Muscle layer of colon (tissue), 2 donors: ENCODE measurements around the gene ZBED3.
A peak's percentile ranks its signal among the peaks of the same experiment; 100 is the strongest.
"Not testable (repeated sequence)": the region's sequence is repeated elsewhere in the genome, so short reads cannot be mapped to it uniquely, and the experiment has no call there.

ENCODE experiments used
- H3K27ac ChIP-seq: one replicate; pipeline ENCODE4 v1.7.0; 2013; ENCODE audit warnings: low read depth, mild to moderate bottlenecking, low read length, moderate library complexity
- H3K27me3 ChIP-seq, 2 donors: one replicate each; pipeline ENCODE4 v1.7.0; 2013; ENCODE audit warnings: low read length in 2 of 2, mild to moderate bottlenecking in 2 of 2; ENCODE audit not compliant: insufficient read depth in 2 of 2, control insufficient read depth in 1 of 2
- H3K36me3 ChIP-seq: one replicate; pipeline ENCODE4 v1.7.0; 2013; ENCODE audit warnings: mild to moderate bottlenecking, low read length; ENCODE audit not compliant: insufficient read depth
- H3K4me1 ChIP-seq: one replicate; pipeline ENCODE4 v1.7.0; 2013; ENCODE audit warnings: mild to moderate bottlenecking, low read length; ENCODE audit not compliant: insufficient read depth
- H3K4me3 ChIP-seq, 2 donors: one replicate each; pipeline ENCODE4 v1.7.0; 2013; ENCODE audit warnings: low read length in 2 of 2, low read depth in 1 of 2, mild to moderate bottlenecking in 1 of 2, moderate library complexity in 1 of 2
- H3K9ac ChIP-seq: one replicate; pipeline ENCODE4 v1.7.0; 2013; ENCODE audit warnings: low read length
- H3K9me3 ChIP-seq: one replicate; pipeline ENCODE4 v1.7.0; 2013; ENCODE audit warnings: mild to moderate bottlenecking, low read length
- donor health status: abdominal sarcoma.
- donor health status: Adenocarcinoma of cecum.

The ZBED3 gene

DNA sequence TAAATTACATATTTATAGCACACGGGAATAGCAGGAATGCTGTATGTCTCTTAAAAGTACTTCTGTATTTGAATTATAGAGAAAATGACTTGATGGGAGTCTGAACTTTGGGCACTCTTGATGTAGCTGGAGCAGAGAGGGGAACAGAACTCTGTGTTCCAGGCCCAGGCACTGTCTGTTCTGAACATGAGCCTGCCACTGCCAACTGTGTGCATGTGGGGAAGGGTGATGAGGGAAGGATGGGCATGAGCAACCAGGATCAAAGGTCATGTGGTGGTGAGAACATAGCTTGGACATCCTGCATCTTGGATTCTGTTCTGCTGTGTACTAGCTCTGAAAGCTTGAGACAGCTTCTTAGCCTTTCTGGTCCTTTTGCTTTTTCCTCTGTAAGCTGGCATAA is 16.4 kb upstream of the ZBED3 start:
- no peaks in the 10 kb centered on the region for H3K36me3 ChIP-seq
- no peak overlapping the region for H3K27ac ChIP-seq
- H3K9ac ChIP-seq, result no peak overlapping the region
- H3K4me3 ChIP-seq, result no peak overlapping the region
- H3K9me3 ChIP-seq, result no peaks in the 10 kb centered on the region
- H3K4me1 ChIP-seq, result no peaks in the 10 kb centered on the region
- H3K27me3 ChIP-seq, result no peaks in the 10 kb centered on the region

DNA sequence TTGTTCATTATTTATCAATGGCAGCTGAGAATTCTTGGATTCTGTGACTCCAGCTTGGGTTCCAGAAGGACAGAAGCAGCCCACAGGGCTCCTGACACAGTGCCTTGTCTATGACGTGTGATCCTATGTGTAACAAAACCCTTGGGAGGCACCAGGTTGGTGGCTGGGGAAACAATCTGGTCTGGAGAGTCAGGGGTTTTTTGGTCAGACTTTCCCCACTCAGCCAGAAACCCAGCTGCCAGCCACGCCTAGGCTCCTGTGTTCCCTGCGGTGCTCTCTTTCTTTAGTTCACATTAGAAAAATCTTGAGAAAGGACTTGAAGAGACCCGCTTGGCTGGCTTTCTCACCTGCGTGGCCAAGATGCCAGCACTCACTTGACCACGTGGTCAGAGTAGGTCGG is 15.5 kb upstream of the ZBED3 start:
- no peak overlapping the region for H3K27ac ChIP-seq
- H3K27me3 ChIP-seq, result no peaks in the 10 kb centered on the region
- no peaks in the 10 kb centered on the region for H3K9me3 ChIP-seq
- H3K4me3 ChIP-seq, result no peak overlapping the region
- no peaks in the 10 kb centered on the region for H3K4me1 ChIP-seq
- no peaks in the 10 kb centered on the region for H3K36me3 ChIP-seq
- no peak overlapping the region for H3K9ac ChIP-seq

DNA sequence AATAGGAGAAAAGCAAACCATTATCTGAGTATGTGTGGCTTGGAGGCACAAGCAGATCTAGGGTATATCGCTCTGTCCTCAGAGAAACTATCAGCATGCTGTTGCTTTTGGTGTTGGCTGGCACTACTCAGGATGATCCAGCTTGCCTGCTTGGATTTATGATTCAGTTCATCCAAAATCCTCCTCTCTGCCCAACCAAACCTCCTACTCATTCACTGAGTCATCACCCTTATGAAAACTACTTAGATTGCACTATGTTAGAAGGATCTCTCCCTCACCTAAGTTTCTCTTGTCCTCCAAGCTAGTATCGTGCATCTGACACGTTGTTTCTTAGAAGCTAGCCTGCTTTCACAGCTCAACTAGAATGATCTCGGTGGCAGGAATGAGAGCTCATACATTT is 14.2 kb upstream of the ZBED3 start:
- Histone ChIP-seq H3K4me1 (no peaks in the 10 kb centered on the region), H3K27me3 (no peaks in the 10 kb centered on the region), H3K27ac (no peak overlapping the region), H3K4me3 (no peak overlapping the region), H3K36me3 (no peaks in the 10 kb centered on the region), H3K9me3 (no peaks in the 10 kb centered on the region), H3K9ac (no peak overlapping the region)

DNA sequence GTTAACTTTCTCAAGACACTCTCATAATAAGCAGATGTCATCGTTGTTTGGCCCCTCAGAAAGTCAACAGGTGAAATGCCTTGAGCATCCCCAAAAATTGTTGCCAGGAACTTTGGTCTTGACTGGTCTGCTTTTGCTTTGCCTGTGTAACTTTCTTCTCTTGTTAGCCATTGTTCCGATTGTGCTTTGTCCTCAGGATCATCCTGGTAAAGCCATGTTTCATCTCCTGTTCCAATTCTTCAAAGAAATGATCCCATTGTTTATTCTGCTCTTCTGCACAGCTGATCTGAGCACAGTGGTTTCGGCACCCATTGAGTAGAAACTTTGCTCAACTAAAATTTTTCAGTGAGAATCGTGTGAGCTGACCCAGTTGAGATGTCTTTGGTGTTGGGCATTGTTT is 8.1 kb upstream of the ZBED3 start:
- H3K27me3 ChIP-seq, result no peaks in the 10 kb centered on the region
- H3K9me3 ChIP-seq, result no peaks in the 10 kb centered on the region
- no peak overlapping the region for H3K27ac ChIP-seq
- no peaks in the 10 kb centered on the region for H3K4me1 ChIP-seq
- no peaks in the 10 kb centered on the region for H3K36me3 ChIP-seq
- no peak overlapping the region for H3K9ac ChIP-seq
- no peak overlapping the region for H3K4me3 ChIP-seq

DNA sequence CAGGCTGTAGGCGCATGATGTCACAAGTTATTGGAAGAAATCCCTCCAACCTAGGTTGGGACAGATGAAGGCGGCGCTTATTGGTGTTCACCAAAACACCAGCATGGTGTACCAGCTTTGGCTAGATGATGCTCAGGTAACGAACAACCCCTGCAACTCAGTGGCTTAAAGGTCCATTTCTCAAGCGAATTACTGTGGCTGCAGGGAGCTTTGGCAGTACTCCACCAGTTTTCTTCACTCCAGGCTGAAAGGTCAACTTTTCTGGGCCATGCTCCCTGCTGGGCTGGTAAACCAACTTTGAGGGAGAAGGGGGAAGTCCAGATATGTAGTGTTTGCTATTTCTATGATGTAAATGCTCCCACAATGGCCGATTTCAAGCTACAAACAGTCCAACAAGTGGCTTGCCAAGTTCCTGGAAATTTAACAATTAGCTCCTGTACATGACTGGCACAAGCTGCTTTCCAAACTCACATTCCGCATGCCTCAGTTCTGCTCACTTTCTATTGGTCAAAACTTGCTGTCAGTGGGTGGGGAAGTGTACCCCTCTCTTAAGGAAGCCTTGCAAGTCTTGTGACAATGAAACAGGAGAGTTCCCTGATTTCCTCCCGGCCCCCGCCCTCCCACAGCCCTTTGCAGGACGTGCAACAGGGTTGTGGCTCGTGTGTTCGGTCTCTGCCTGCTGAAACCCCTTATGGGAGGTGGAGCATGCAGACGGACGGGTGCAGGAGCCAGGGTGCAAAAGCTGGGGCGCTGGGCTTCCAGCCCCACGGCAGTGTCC is 588 bp upstream of the ZBED3 start:
- H3K27me3 ChIP-seq, result no peaks in the 10 kb centered on the region
- peak overlapping the region; percentile 76 for H3K27ac ChIP-seq
- no peaks in the 10 kb centered on the region for H3K9me3 ChIP-seq
- peaks cover 7% of the 10 kb centered on the region for H3K36me3 ChIP-seq
- H3K9ac ChIP-seq, result peak overlapping the region; percentile 57
- peak overlapping the region; percentile 22 to 87 for H3K4me3 ChIP-seq
- H3K4me1 ChIP-seq, result peaks cover 19% of the 10 kb centered on the region

DNA sequence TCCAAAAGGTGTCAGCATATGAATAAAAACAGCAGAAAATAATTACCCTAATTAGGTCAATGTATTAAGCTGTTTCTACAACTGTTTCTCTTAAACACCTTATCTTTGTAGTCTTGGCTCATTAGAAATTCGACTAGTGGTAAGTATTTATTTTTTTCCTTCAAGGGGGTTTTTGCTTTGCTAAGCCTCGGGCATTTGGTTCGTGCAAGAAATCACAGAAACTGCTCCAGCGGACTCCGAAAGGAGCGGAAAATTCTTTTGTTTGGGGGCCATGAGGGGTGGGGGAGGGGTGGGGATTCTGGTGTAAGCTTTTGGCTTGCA is 757 bp downstream of the ZBED3 start:
- Histone ChIP-seq H3K36me3 (peaks cover 7% of the 10 kb centered on the region), H3K27ac (peak overlapping the region; percentile 76), H3K4me1 (peaks cover 19% of the 10 kb centered on the region), H3K4me3 (peak overlapping the region; percentile 22 to 87), H3K9me3 (no peaks in the 10 kb centered on the region), H3K9ac (peak overlapping the region; percentile 57), H3K27me3 (no peaks in the 10 kb centered on the region)

DNA sequence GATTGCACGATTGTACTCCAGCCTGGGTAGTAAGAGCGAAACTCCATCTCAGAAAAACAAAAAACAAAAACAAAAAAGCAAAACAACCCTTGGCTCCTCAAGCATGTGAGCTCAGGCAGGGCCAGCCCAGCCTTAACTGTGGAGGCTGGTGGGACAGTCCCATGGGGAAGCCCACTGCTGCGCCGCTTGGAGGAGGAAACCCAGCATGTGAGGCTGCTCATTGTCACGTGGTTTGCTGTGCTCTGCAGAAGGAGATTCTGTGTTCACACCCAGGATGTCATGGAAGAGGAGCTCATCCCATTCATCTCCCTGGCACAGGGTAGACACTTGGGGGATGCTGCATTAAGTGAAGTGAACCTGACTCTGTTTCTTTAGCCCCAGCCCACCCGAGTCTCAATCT is 4.0 kb downstream of the ZBED3 start:
- Histone ChIP-seq H3K36me3 (peaks cover 7% of the 10 kb centered on the region), H3K4me3 (no peak overlapping the region), H3K9ac (no peak overlapping the region), H3K4me1 (peaks cover 18% of the 10 kb centered on the region), H3K27ac (no peak overlapping the region), H3K9me3 (no peaks in the 10 kb centered on the region), H3K27me3 (no peaks in the 10 kb centered on the region)

DNA sequence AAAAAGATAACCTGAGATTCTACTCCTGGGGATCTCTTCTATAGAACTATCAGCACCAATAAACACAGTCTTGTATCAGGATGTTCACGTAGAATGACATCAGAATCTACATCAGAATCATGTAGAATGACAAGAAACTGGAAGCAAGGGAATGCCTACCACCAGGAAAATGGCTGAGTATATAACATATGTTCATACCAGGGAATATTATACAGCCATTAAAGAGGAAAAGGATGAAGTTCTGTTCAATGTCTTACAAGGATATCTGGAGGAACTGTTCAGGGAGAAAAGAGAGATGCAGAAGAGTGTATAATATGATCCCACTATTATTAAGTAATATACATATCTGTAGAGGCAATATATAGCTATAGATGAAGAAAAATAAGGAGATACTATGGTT is 4.8 kb downstream of the ZBED3 start:
- Histone ChIP-seq H3K27ac (no peak overlapping the region), H3K4me1 (peaks cover 14% of the 10 kb centered on the region), H3K27me3 (no peaks in the 10 kb centered on the region), H3K9me3 (no peaks in the 10 kb centered on the region), H3K9ac (no peak overlapping the region), H3K36me3 (peaks cover 7% of the 10 kb centered on the region), H3K4me3 (no peak overlapping the region)

DNA sequence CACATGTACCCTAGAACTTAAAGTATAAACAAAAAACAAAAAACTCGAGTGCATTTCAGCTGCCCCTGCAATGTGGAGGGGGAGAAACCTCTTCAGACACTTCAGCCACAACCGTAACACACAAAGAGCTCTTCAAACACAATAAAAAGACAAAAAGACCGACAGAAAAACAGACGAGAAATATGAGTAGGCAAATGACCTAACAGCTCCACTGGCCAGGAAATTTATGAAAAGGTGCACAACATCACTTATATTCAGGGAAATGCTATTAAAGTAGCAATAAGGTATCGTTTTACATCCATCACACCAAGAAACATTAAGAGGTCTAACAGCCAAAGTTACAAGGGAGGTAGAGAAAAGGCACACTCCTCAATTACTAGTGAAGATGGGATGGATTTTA is 6.2 kb downstream of the ZBED3 start:
- no peak overlapping the region for H3K9ac ChIP-seq
- H3K36me3 ChIP-seq, result peaks cover 7% of the 10 kb centered on the region
- H3K4me3 ChIP-seq, result no peak overlapping the region
- H3K27me3 ChIP-seq, result no peaks in the 10 kb centered on the region
- H3K4me1 ChIP-seq, result peaks cover 9% of the 10 kb centered on the region
- no peaks in the 10 kb centered on the region for H3K9me3 ChIP-seq
- no peak overlapping the region for H3K27ac ChIP-seq

DNA sequence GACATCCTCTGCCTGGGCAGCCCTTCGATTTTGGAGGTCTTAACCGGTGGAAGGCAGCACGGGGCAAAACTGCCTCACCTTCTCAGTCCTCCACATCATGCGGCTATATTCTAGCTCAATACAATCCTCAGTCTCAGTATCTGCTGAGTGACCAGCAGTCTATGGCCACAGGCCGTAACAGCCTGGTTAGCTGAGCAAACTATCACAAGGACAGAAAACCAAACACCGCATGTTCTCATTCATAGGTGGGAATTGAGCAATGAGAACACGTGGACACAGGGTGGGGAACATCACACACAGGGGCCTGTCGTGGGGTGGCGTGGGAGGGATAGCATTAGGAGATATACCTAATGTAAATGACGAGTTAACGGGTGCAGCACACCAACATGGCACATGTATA is 6.6 kb downstream of the ZBED3 start:
- not testable (repeated sequence) for H3K36me3 ChIP-seq, H3K27me3 ChIP-seq, H3K4me3 ChIP-seq, H3K4me1 ChIP-seq, H3K9ac ChIP-seq, H3K27ac ChIP-seq, H3K9me3 ChIP-seq

DNA sequence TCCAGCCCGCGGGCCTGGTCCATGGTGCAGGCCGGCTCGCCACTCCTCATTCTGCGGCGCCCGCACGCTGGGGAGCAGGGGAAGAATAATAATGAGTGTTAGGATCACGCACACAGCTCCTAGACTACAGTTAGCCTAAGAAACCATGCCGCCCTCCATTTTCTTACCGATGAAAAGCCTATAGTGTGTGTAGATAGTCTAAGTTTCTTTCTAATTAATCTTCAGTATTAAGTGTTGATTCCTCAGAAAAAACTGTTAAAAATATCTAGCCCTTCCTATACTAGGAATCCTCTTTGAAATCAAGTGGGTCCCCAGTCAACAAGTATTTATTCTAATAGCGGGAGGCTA is 9.3 kb downstream of the ZBED3 start:
- no peak overlapping the region for H3K27ac ChIP-seq
- no peaks in the 10 kb centered on the region for H3K9me3 ChIP-seq
- H3K4me3 ChIP-seq, result peak overlapping the region in 1 of 2 donors; percentile 53
- no peaks in the 10 kb centered on the region for H3K27me3 ChIP-seq
- H3K9ac ChIP-seq, result peak overlapping the region; percentile 3
- peaks cover 5% of the 10 kb centered on the region for H3K4me1 ChIP-seq
- H3K36me3 ChIP-seq, result no peaks in the 10 kb centered on the region

DNA sequence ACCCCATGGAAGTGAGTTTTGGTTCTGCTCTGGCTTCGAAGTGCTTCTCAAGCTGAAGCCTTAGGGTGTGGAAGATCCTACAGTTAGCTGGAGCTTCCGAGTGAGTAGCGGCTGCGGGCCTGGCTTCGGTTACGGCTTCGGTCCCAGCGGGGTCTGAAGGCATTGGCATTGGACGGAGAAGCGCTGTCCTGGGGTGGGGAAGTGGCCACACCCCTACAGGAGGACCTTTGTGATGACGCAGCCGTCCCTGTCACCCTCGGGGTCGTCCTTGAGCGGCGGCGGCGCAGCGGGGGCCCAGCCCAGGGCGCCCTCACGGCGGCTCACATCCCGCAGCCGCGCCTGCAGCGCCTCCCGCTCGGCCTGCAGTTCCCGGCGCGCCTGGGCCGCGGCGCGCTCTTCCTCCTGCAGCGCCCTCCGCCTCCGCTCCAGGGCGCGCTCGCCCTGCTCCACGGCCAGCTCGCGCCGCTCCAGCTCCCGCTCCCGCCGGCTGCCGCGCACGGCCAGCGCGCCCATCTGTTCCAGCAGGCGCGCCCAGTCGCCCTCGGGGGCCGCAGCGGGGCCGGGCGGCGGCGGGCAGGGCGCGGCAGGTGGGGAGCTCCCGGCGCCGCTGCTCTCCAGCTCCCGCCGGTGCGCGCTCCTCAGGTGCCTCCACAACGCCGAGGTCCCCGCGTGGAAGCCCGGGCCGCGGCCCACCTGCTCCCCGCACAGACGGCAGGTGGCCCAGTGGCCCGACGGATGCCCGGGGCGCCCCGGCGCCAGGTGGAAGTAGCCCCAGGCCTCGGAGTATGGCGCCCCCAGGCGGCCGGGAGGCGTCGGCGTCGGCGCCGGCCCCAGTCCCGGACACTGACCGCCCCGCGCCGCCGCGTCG is 9.9 kb downstream of the ZBED3 start:
- Histone ChIP-seq H3K4me3 (peak overlapping the region; percentile 51 to 53), H3K36me3 (no peaks in the 10 kb centered on the region), H3K9me3 (no peaks in the 10 kb centered on the region), H3K27ac (peak overlapping the region; percentile 54), H3K9ac (no peak overlapping the region), H3K4me1 (peaks cover 5% of the 10 kb centered on the region), H3K27me3 (no peaks in the 10 kb centered on the region)
